CD4-positive, alpha-beta T cell (primary cell): ENCODE measurements around the gene PEAK3. TPM values are rescaled to one million over a fixed set of nuclear protein-coding genes. Genes with fewer than 3 reads are reported as not detected.

Source experiments
- ATAC-seq: fragments of 200-7000 bp; cut with Tn5 transposase; one replicate; pipeline ENCODE4 v1.10.0; 2022; ENCODE audit warnings: mild to moderate bottlenecking; ENCODE audit not compliant: poor library complexity
- CTCF ChIA-PET: fragments of 350-600 bp; sonication (Branson Sonifier 250); formaldehyde crosslinking; loops from one replicate; lab custom pipeline; 2021; ENCODE audit warnings: antibody characterized with exemption, inconsistent platforms; lab: Charles Lee
- POLR2A ChIA-PET: fragments of 350-600 bp; sonication (Branson Sonifier 250); formaldehyde crosslinking; loops from one replicate; lab custom pipeline; 2021; ENCODE audit warnings: antibody characterized with exemption, inconsistent platforms; lab: Charles Lee
- DNase-seq, 14 experiments: peaks; one replicate each; pipeline ENCODE4 v3.0.0-alpha.2; 2013 to 2020; ENCODE audit warnings: mixed read lengths in 2 of 14
- H3K27ac ChIP-seq, 2 donors: one replicate each; pipeline versions ENCODE4 v1.5.1 to v1.7.0; 2013; ENCODE audit warnings: low read length in 2 of 2, low read depth in 1 of 2, mild to moderate bottlenecking in 1 of 2
- H3K27me3 ChIP-seq, 2 experiments: 1 replicate in 1 of 2; 2 replicates in 1 of 2; pipeline versions ENCODE4 v1.6.1 to v1.7.0; 2013; ENCODE audit warnings: low read length in 2 of 2, control low read depth in 1 of 2, mild to moderate bottlenecking in 1 of 2, moderate library complexity in 1 of 2; ENCODE audit not compliant: insufficient read depth in 2 of 2, control insufficient read depth in 1 of 2
- H3K36me3 ChIP-seq: one replicate; pipeline ENCODE4 v1.6.1; 2013; ENCODE audit warnings: low read length, control low read depth; ENCODE audit not compliant: insufficient read depth
- H3K4me1 ChIP-seq: one replicate; pipeline ENCODE4 v1.6.1; 2013; ENCODE audit warnings: low read length, control low read depth; ENCODE audit not compliant: insufficient read depth
- H3K4me3 ChIP-seq: one replicate; pipeline ENCODE4 v1.5.1; 2013; ENCODE audit warnings: mild to moderate bottlenecking, low read length, moderate library complexity
- H3K9me3 ChIP-seq, 2 experiments: 1 replicate in 1 of 2; 2 replicates in 1 of 2; pipeline versions ENCODE4 v1.6.1 to v1.7.0; 2013; ENCODE audit warnings: low read length in 2 of 2, mild to moderate bottlenecking in 2 of 2, control low read depth in 1 of 2, moderate library complexity in 1 of 2; ENCODE audit not compliant: control insufficient read depth in 1 of 2, insufficient read depth in 1 of 2
- H3K27ac Mint-ChIP-seq: one replicate; pipeline ENCODE4 v1.8.0; 2020; ENCODE audit warnings: mixed read lengths
- H3K27me3 Mint-ChIP-seq: one replicate; pipeline ENCODE4 v1.8.0; 2021; ENCODE audit warnings: mixed read lengths
- H3K36me3 Mint-ChIP-seq: one replicate; pipeline ENCODE4 v1.8.0; 2021; ENCODE audit warnings: low read depth, mixed read lengths
- H3K4me1 Mint-ChIP-seq: one replicate; pipeline ENCODE4 v1.8.0; 2021; ENCODE audit warnings: low read depth, mixed read lengths
- H3K4me3 Mint-ChIP-seq: one replicate; pipeline ENCODE4 v1.8.0; 2020; ENCODE audit warnings: mild to moderate bottlenecking, mixed read lengths
- H3K9me3 Mint-ChIP-seq: one replicate; pipeline ENCODE4 v1.8.0; 2020; ENCODE audit warnings: mixed read lengths
- CTCF ChIP-seq: fragments of 200-600 bp; IDR thresholded peaks from one replicate; pipeline ENCODE4 v1.8.0; 2022; ENCODE audit warnings: antibody characterized with exemption, mild to moderate bottlenecking
- intact Hi-C, 2 experiments: fragments of 100-400 bp; cut with DNase I in 1 of 2; cut with micrococcal nuclease in 1 of 2; formaldehyde crosslinking; loops; one replicate each; pipeline versions ENCODE4 v1.15.1 to v1.9.0; 2023 to 2025; cut with DNase I, micrococcal nuclease
- total RNA-seq, 174 experiments: library from RNA in 2 of 174; stranded (reverse) in 2 of 174; gene quantifications; one replicate each; pipeline ENCODE4 v1.2.3 and lab custom pipeline; 2021 to 2026

The PEAK3 gene
- total RNA-seq, 2 experiments from 2014 or later = not detected

- intact Hi-C loops = no loop called here
- H3K4me1 ChIP-seq = peaks cover 29% of the 10 kb centered on the region
- Mint-ChIP-seq H3K27me3 (peaks cover 67% of the 10 kb centered on the region), H3K27ac (no peak overlapping the region), H3K4me3 (no peak overlapping the region), H3K4me1 (peaks cover 12% of the 10 kb centered on the region), H3K9me3 (no peaks in the 10 kb centered on the region), H3K36me3 (no peaks in the 10 kb centered on the region)
- peaks cover 54 to 62% of the 10 kb centered on the region in 2 experiments for H3K27me3 ChIP-seq
- DNase-seq (no peak), ATAC-seq (no peak)
- H3K4me3 ChIP-seq = no peak overlapping the region
- CTCF ChIA-PET = no interaction called here
- POLR2A ChIA-PET = interaction anchor here (0.6 kb wide), 1 partner anchor 27 kb away, joined by 3 read pairs; no protein-coding TSS in a partner anchor
- no peak overlapping the region for H3K27ac ChIP-seq
- peaks cover 0 to 31% of the 10 kb centered on the region in 2 experiments for H3K9me3 ChIP-seq
- TF ChIP-seq CTCF = no peak
- H3K36me3 ChIP-seq = no peaks in the 10 kb centered on the region
Measured at GRCh38 chr19:2305452-2306280, 23.7 kb upstream of the PEAK3 start.

- peak; percentile 15 for ATAC-seq
- no peaks in the 10 kb centered on the region for H3K9me3 Mint-ChIP-seq
- no peak overlapping the region for H3K27ac ChIP-seq
- H3K4me1 Mint-ChIP-seq = peaks cover 7% of the 10 kb centered on the region
- ChIA-PET CTCF (no interaction called here), POLR2A (interaction anchor here (0.8 to 0.9 kb wide), 5 partner anchors 8 to 68 kb away, joined by 3 to 5 read pairs (median 3); partner anchors contain the start of gene PLEKHJ1)
- no peak for TF ChIP-seq CTCF
- H3K36me3 Mint-ChIP-seq = no peaks in the 10 kb centered on the region
- intact Hi-C loops = no loop called here
- H3K36me3 ChIP-seq = no peaks in the 10 kb centered on the region
- H3K4me3 ChIP-seq = no peak overlapping the region
- H3K4me3 Mint-ChIP-seq = peak overlapping the region; percentile 54
- peaks cover 43% of the 10 kb centered on the region for H3K27me3 Mint-ChIP-seq
- H3K9me3 ChIP-seq = peaks cover 0 to 20% of the 10 kb centered on the region in 2 experiments
- H3K4me1 ChIP-seq = peaks cover 26% of the 10 kb centered on the region
- peak overlapping the region; percentile 9 for H3K27ac Mint-ChIP-seq
- DNase-seq = peak in 1 of 14 experiments; percentile 26
- H3K27me3 ChIP-seq = peaks cover 37 to 39% of the 10 kb centered on the region in 2 experiments
Measured at GRCh38 chr19:2303211-2303798, 21.3 kb upstream of the PEAK3 start.

- Histone ChIP-seq H3K4me3 (peak overlapping the region; percentile 10), H3K9me3 (peaks cover 0 to 16% of the 10 kb centered on the region in 2 experiments), H3K27me3 (peaks cover 34 to 36% of the 10 kb centered on the region in 2 experiments), H3K4me1 (peaks cover 21% of the 10 kb centered on the region), H3K27ac (no peak overlapping the region), H3K36me3 (no peaks in the 10 kb centered on the region)
- POLR2A ChIA-PET = interaction anchor here (0.8 to 1.2 kb wide), 4 partner anchors 10 to 67 kb away, joined by 3 to 7 read pairs (median 3); partner anchors contain the start of gene PLEKHJ1
- no peak for TF ChIP-seq CTCF
- no peaks in the 10 kb centered on the region for H3K36me3 Mint-ChIP-seq
- peak overlapping the region; percentile 9 for H3K27ac Mint-ChIP-seq
- H3K4me1 Mint-ChIP-seq = peaks cover 7% of the 10 kb centered on the region
- H3K9me3 Mint-ChIP-seq = no peaks in the 10 kb centered on the region
- ATAC-seq = peak; percentile 80
- intact Hi-C loops = no loop called here
- H3K4me3 Mint-ChIP-seq = peak overlapping the region; percentile 54
- CTCF ChIA-PET = interaction anchor here (0.7 kb wide), 1 partner anchor 234 kb away, joined by 4 read pairs; no protein-coding TSS in a partner anchor
- peaks cover 42% of the 10 kb centered on the region for H3K27me3 Mint-ChIP-seq
- DNase-seq = peak in 3 of 14 experiments; percentile 26 to 63 (median 50)
Measured at GRCh38 chr19:2302319-2303210, 20.6 kb upstream of the PEAK3 start.
